Measurements from ENCODE around the gene TRIO. TPM values are rescaled to one million over a fixed set of nuclear protein-coding genes. Genes with fewer than 3 reads are reported as not detected.
A peak's percentile ranks its signal among the peaks of the same experiment; 100 is the strongest.

TRIO gene
- total RNA-seq, 1 donor from 2014 or later = 223 TPM

DNA sequence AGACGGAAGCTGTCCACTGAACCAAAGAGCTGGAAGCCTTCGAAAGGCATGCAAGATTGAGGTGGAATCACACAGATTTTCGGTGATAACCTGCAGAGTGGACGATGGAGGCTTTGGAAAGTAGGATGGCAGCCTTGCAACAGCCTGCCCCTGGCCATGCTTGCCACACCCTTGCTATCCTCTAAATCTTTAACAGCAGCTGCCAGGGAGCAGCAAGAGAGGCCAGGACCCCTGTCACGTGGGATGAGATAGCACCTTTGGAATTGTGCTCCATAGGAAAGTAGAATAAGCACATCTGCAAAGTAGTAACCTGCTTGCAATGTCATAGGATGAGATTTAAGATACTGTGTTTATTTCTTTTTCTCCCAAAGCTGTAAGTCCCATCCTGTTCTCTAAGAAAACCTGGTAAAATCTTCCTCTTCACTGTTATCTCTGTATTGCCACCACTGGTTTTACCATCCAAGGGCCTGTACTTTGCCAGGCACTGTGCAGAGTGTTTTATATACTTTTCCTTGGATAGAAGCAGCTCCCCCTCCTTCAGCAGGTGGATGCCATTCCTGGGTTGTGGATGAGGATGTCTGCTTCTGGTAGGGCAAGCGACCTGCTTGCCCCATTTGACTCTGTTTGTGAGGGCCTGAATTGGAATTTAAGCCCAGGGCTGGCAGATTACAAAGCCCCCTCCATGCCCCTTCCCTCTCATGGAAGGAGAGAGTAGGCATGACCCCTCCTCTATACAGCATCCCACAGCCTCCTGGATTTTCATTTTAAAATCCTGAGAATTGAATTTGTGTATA, 10.1 kb downstream of the TRIO start:
- POLR2A ChIA-PET = interaction anchor here (1.0 to 5.4 kb wide), 6 partner anchors 9 to 124 kb away, joined by 3 to 101 read pairs (median 12); partner anchors contain the start of gene TRIO
- no peak for DNase-seq
- H3K36me3 Mint-ChIP-seq (ENCODE audit: low read depth) = peaks cover 3% of the 10 kb centered on the region
- CTCF ChIA-PET = no interaction called here
- no peaks in the 10 kb centered on the region for H3K9me3 Mint-ChIP-seq
- H3K27me3 Mint-ChIP-seq = no peaks in the 10 kb centered on the region
- H3K4me3 Mint-ChIP-seq = no peak overlapping the region
- peaks cover 39% of the 10 kb centered on the region for H3K4me1 Mint-ChIP-seq
- no peak for ATAC-seq (ENCODE audit: low read depth)
- intact Hi-C loops (cut with micrococcal nuclease) = no loop called here
- TF ChIP-seq, protein P1, sequence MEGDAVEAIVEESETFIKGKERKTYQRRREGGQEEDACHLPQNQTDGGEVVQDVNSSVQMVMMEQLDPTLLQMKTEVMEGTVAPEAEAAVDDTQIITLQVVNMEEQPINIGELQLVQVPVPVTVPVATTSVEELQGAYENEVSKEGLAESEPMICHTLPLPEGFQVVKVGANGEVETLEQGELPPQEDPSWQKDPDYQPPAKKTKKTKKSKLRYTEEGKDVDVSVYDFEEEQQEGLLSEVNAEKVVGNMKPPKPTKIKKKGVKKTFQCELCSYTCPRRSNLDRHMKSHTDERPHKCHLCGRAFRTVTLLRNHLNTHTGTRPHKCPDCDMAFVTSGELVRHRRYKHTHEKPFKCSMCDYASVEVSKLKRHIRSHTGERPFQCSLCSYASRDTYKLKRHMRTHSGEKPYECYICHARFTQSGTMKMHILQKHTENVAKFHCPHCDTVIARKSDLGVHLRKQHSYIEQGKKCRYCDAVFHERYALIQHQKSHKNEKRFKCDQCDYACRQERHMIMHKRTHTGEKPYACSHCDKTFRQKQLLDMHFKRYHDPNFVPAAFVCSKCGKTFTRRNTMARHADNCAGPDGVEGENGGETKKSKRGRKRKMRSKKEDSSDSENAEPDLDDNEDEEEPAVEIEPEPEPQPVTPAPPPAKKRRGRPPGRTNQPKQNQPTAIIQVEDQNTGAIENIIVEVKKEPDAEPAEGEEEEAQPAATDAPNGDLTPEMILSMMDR (IDR thresholded peaks at IDR 0.05) = no peak
- no peak overlapping the region for H3K27ac Mint-ChIP-seq

- ATAC-seq (ENCODE audit: low read depth) (peak; percentile 12), DNase-seq (no peak)
- H3K9me3 Mint-ChIP-seq = no peaks in the 10 kb centered on the region
- H3K4me3 Mint-ChIP-seq = no peak overlapping the region
- H3K27me3 Mint-ChIP-seq = no peaks in the 10 kb centered on the region
- CTCF ChIA-PET = interaction anchor here (1.0 to 2.2 kb wide), 4 partner anchors 11 to 58 kb away, joined by 4 to 8 read pairs (median 4); partner anchors contain the start of gene TRIO
- H3K4me1 Mint-ChIP-seq = peaks cover 34% of the 10 kb centered on the region
- intact Hi-C loops (cut with micrococcal nuclease) = loop anchor here (1.0 kb wide), 1 partner anchor 9 kb away; no protein-coding TSS in a partner anchor
- no peak overlapping the region for H3K27ac Mint-ChIP-seq
- POLR2A ChIA-PET = interaction anchor here (0.9 to 5.4 kb wide), 11 partner anchors 10 to 510 kb away, joined by 3 to 101 read pairs (median 5); partner anchors contain the start of genes OTULIN and TRIO
- TF ChIP-seq, protein P1 (IDR thresholded peaks at IDR 0.05) = no peak
- peaks cover 2% of the 10 kb centered on the region for H3K36me3 Mint-ChIP-seq (ENCODE audit: low read depth)
Measured at GRCh38 chr5:14153932-14154731, 11.0 kb downstream of the TRIO start.

DNA sequence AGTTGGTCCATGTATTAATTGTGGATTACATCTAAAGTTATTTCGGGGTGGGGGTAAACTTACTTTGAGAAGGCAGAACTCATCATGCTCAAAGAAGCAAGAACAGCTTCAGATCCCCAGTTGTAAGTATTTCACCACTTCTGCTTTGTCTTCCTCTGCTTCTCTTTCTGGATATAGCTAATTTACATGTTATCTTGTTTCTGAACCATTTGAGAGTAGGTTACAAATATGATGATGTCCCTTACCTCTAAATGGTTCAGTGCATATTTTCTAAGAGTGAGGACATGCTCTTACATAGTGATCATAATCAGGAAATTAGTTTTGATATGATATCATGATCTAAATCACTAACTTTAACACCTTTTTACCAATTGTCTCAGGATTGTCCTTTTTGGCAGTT, 11.9 kb downstream of the TRIO start:
- H3K27ac Mint-ChIP-seq = no peak overlapping the region
- TF ChIP-seq, protein P1 (IDR thresholded peaks at IDR 0.05) = no peak
- intact Hi-C loops (cut with micrococcal nuclease) = loop anchor here (1.0 kb wide), 1 partner anchor 57 kb away; no protein-coding TSS in a partner anchor
- ChIA-PET CTCF (interaction anchor here (0.6 to 2.2 kb wide), 6 partner anchors 10 to 115 kb away, joined by 3 to 8 read pairs (median 4); partner anchors contain the start of gene TRIO), POLR2A (interaction anchor here (0.9 to 5.4 kb wide), 12 partner anchors 11 to 509 kb away, joined by 3 to 101 read pairs (median 6); partner anchors contain the start of genes OTULIN and TRIO)
- no peak overlapping the region for H3K4me3 Mint-ChIP-seq
- H3K36me3 Mint-ChIP-seq (ENCODE audit: low read depth) = no peaks in the 10 kb centered on the region
- ATAC-seq (ENCODE audit: low read depth) (peak; percentile 81), DNase-seq (no peak)
- H3K4me1 Mint-ChIP-seq = peaks cover 33% of the 10 kb centered on the region
- no peaks in the 10 kb centered on the region for H3K27me3 Mint-ChIP-seq
- H3K9me3 Mint-ChIP-seq = no peaks in the 10 kb centered on the region

DNA sequence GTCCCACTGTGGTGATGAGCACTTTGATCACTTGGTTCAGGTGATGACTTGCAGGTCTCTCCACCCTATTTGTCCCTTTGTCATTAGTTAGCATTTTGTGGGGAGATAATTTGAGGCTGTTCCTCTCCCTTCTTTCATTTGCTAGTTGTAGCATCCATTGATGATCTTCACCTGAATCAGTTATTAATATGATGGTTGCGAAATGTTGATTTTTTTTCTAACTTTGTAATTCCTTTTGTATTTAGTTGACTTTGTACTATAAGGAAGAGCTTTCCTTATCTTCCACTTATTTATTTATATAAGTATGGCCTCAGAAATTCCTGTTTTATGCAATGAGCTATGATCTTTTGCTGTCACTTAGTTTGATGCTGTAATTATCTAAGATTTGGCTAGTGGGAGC, 12.6 kb downstream of the TRIO start:
- no peaks in the 10 kb centered on the region for H3K9me3 Mint-ChIP-seq
- ChIA-PET CTCF (interaction anchor here (1.3 to 2.2 kb wide), 3 partner anchors 52 to 114 kb away, joined by 3 to 8 read pairs (median 4); no protein-coding TSS in a partner anchor), POLR2A (interaction anchor here (1.3 to 5.4 kb wide), 6 partner anchors 12 to 115 kb away, joined by 5 to 101 read pairs (median 13); partner anchors contain the start of gene TRIO)

More for the DNA sequence above, 12.6 kb downstream of the TRIO start:
- H3K27ac Mint-ChIP-seq = no peak overlapping the region
- intact Hi-C loops (cut with micrococcal nuclease) = loop anchor here (1.0 kb wide), 2 partner anchors 13 to 57 kb away; no protein-coding TSS in a partner anchor
- DNase-seq (no peak), ATAC-seq (ENCODE audit: low read depth) (no peak)
- H3K27me3 Mint-ChIP-seq = no peaks in the 10 kb centered on the region
- no peaks in the 10 kb centered on the region for H3K36me3 Mint-ChIP-seq (ENCODE audit: low read depth)
- H3K4me1 Mint-ChIP-seq = peaks cover 33% of the 10 kb centered on the region
- H3K4me3 Mint-ChIP-seq = no peak overlapping the region
- TF ChIP-seq, protein P1 (IDR thresholded peaks at IDR 0.05) = no peak
